H1 (cell line): ENCODE results near the gene MPND. TPM values are rescaled to one million over a fixed set of nuclear protein-coding genes. Genes with fewer than 3 reads are reported as not detected.

Experiments
- CTCF ChIA-PET: fragments of 300-600 bp; sonication (Branson Sonifier 250); formaldehyde crosslinking; loops from one replicate; lab custom pipeline; 2021; ENCODE audit not compliant: partially characterized antibody; lab: Charles Lee
- POLR2A ChIA-PET: fragments of 300-600 bp; sonication (Branson Sonifier 250); formaldehyde crosslinking; loops from one replicate; lab custom pipeline; 2021; ENCODE audit warnings: inconsistent platforms; ENCODE audit not compliant: partially characterized antibody; lab: Charles Lee
- DNase-seq, 2 experiments: peaks; one replicate each; pipeline versions ENCODE4 v3.0.0 to v3.0.0-alpha.2; 2010 to 2022; ENCODE audit warnings: low spot score in 2 of 2, low read depth in 1 of 2, mixed read lengths in 1 of 2
- FAIRE-seq: peaks from 2 replicates; lab custom pipeline; 2011; peaks lifted over from hg19 to GRCh38; lab: Jason Lieb, UNC
- H2AFZ ChIP-seq: 2 replicates; pipeline ENCODE4 v1.8.1; 2012; ENCODE audit warnings: low read length, inconsistent platforms
- H2AK5ac ChIP-seq: 2 replicates; pipeline ENCODE4 v1.6.1; 2013; ENCODE audit warnings: low read depth, low read length
- H2BK120ac ChIP-seq: replicated peaks from 2 replicates; pipeline ENCODE3; 2013; ENCODE audit warnings: low read depth, low read length, inconsistent platforms
- H2BK12ac ChIP-seq: 2 replicates; pipeline ENCODE4 v1.6.1; 2013; ENCODE audit warnings: low read depth, low read length
- H2BK15ac ChIP-seq: 2 replicates; pipeline ENCODE4 v1.6.1; 2013; ENCODE audit warnings: low read length
- H2BK20ac ChIP-seq: 2 replicates; pipeline ENCODE4 v1.6.1; 2013; ENCODE audit warnings: low read length
- H2BK5ac ChIP-seq: 2 replicates; pipeline ENCODE4 v1.6.1; 2013; ENCODE audit warnings: low read depth, low read length
- H3K14ac ChIP-seq: 2 replicates; pipeline ENCODE4 v1.6.1; 2013; ENCODE audit warnings: inconsistent platforms; ENCODE audit not compliant: insufficient read length
- H3K18ac ChIP-seq: 2 replicates; pipeline ENCODE4 v1.6.1; 2013; ENCODE audit warnings: low read length; ENCODE audit errors: extremely low read depth
- H3K23ac ChIP-seq: 2 replicates; pipeline ENCODE4 v1.6.1; 2013; ENCODE audit warnings: inconsistent platforms; ENCODE audit not compliant: insufficient read length
- H3K23me2 ChIP-seq: 2 replicates; pipeline ENCODE4 v1.6.1; 2013; ENCODE audit warnings: low read depth, low read length
- H3K27ac ChIP-seq: 2 replicates; pipeline ENCODE4 v1.6.1; 2011; ENCODE audit warnings: low read depth, low read length, inconsistent platforms
- H3K27me3 ChIP-seq, 4 experiments: replicated peaks in 1 of 4; 1 replicate in 1 of 4; 2 replicates in 3 of 4; pipeline versions ENCODE4 v1.6.1 to v1.8.1; 2011 to 2013; ENCODE audit warnings: low read length in 3 of 4, mild to moderate bottlenecking in 3 of 4, inconsistent platforms in 2 of 4, mixed read lengths in 2 of 4, moderate library complexity in 1 of 4; ENCODE audit not compliant: control insufficient read depth in 3 of 4, insufficient read depth in 3 of 4; ENCODE audit errors: extremely low read depth in 1 of 4
- H3K36me3 ChIP-seq, 4 experiments: 2 replicates each; pipeline versions ENCODE4 v1.6.1 to v1.8.1; 2011 to 2013; ENCODE audit warnings: mild to moderate bottlenecking in 4 of 4, low read length in 3 of 4, moderate library complexity in 2 of 4, control low read depth in 1 of 4, inconsistent platforms in 1 of 4; ENCODE audit not compliant: insufficient read depth in 4 of 4, control insufficient read depth in 2 of 4
- H3K4ac ChIP-seq: replicated peaks from 2 replicates; pipeline ENCODE3; 2013; ENCODE audit warnings: low read length, low read depth, mixed read lengths, inconsistent platforms; ENCODE audit not compliant: insufficient read length
- H3K4me1 ChIP-seq, 4 experiments: replicated peaks in 1 of 4; 1 replicate in 1 of 4; 2 replicates in 3 of 4; pipeline versions ENCODE4 v1.6.1 to v1.8.1; 2011 to 2013; ENCODE audit warnings: low read length in 3 of 4, inconsistent platforms in 2 of 4, mixed read lengths in 1 of 4; ENCODE audit not compliant: insufficient read depth in 4 of 4, control insufficient read depth in 3 of 4
- H3K4me2 ChIP-seq, 2 experiments: 2 replicates each; pipeline versions ENCODE4 v1.6.1 to v1.8.1; 2011 to 2013; ENCODE audit warnings: low read depth in 2 of 2, low read length in 2 of 2, control low read depth in 1 of 2, inconsistent platforms in 1 of 2, mild to moderate bottlenecking in 1 of 2; ENCODE audit not compliant: insufficient read depth in 1 of 2
- H3K4me3 ChIP-seq, 4 experiments: fragments of 200-600, 300-600 bp in 1 of 4; sonication (generic), shearing (Covaris generic), sonication (Bioruptor Twin) in 1 of 4; 2 replicates each; pipeline versions ENCODE4 v1.5.1 to v1.8.1; 2011 to 2016; ENCODE audit warnings: low read length in 4 of 4, low read depth in 3 of 4, control low read depth in 2 of 4, inconsistent platforms in 2 of 4, mild to moderate bottlenecking in 2 of 4, mixed read lengths in 1 of 4, moderate library complexity in 1 of 4; ENCODE audit not compliant: insufficient read depth in 2 of 4; ENCODE audit errors: extremely low read depth in 1 of 4
- H3K56ac ChIP-seq: replicated peaks from 2 replicates; pipeline ENCODE3; 2013; ENCODE audit warnings: low read depth, mild to moderate bottlenecking, mixed read lengths, low read length, inconsistent platforms; ENCODE audit not compliant: insufficient read length
- H3K79me1 ChIP-seq: 2 replicates; pipeline ENCODE4 v1.6.1; 2013; ENCODE audit warnings: low read depth, low read length, control low read depth
- H3K79me2 ChIP-seq, 2 experiments: 2 replicates each; pipeline versions ENCODE4 v1.6.1 to v1.8.1; 2012 to 2013; ENCODE audit warnings: low read length in 2 of 2, mild to moderate bottlenecking in 2 of 2, inconsistent platforms in 1 of 2; ENCODE audit not compliant: insufficient read depth in 2 of 2, control insufficient read depth in 1 of 2
- H3K9ac ChIP-seq, 4 experiments: replicated peaks in 1 of 4; 1 replicate in 1 of 4; 2 replicates in 3 of 4; pipeline versions ENCODE4 v1.6.1 to v1.8.1; 2011 to 2013; ENCODE audit warnings: low read depth in 3 of 4, low read length in 3 of 4, control low read depth in 2 of 4, mild to moderate bottlenecking in 2 of 4, moderate library complexity in 2 of 4, inconsistent platforms in 1 of 4; ENCODE audit errors: extremely low read depth in 1 of 4
- H3K9me3 ChIP-seq, 2 experiments: 2 replicates each; pipeline versions ENCODE4 v1.6.1 to v1.8.1; 2012 to 2013; ENCODE audit warnings: mild to moderate bottlenecking in 2 of 2, moderate library complexity in 2 of 2, control low read depth in 1 of 2, inconsistent platforms in 1 of 2, low read depth in 1 of 2, low read length in 1 of 2, mixed read lengths in 1 of 2; ENCODE audit not compliant: insufficient read depth in 2 of 2
- H4K20me1 ChIP-seq, 2 experiments: replicated peaks in 1 of 2; 2 replicates each; pipeline versions ENCODE3 to v1.8.1; 2011 to 2013; ENCODE audit warnings: inconsistent platforms in 2 of 2, low read length in 2 of 2, mild to moderate bottlenecking in 1 of 2; ENCODE audit not compliant: insufficient read depth in 2 of 2, control insufficient read depth in 1 of 2
- H4K5ac ChIP-seq: 2 replicates; pipeline ENCODE4 v1.6.1; 2013; ENCODE audit warnings: low read length, low read depth, mixed read lengths, inconsistent platforms; ENCODE audit not compliant: insufficient read length
- H4K8ac ChIP-seq: 2 replicates; pipeline ENCODE4 v1.8.0; 2013; ENCODE audit warnings: mild to moderate bottlenecking, moderate library complexity, low read length, inconsistent platforms; ENCODE audit not compliant: insufficient read depth; ENCODE audit errors: extremely low read depth
- H4K91ac ChIP-seq: replicated peaks from 2 replicates; pipeline ENCODE3; 2013; ENCODE audit warnings: low read length, mixed read lengths, inconsistent platforms; ENCODE audit not compliant: insufficient read length
- ASH2L ChIP-seq: fragments of 200-600, 300-600 bp; sonication (generic); IDR thresholded peaks from one replicate; pipeline ENCODE4 v1.7.1; 2017; ENCODE audit warnings: low read length
- KDM5A ChIP-seq: fragments of 200-600 bp; IDR thresholded peaks from 2 replicates; pipeline ENCODE4 v1.7.1; 2012; ENCODE audit warnings: mild to moderate bottlenecking, low read length, inconsistent platforms, mixed read lengths
- RNF2 ChIP-seq: fragments of 200-900, 300-1000 bp; sonication (generic); IDR thresholded peaks from 2 replicates; pipeline ENCODE4 v1.7.1; 2016; ENCODE audit warnings: borderline replicate concordance, low read depth, mild to moderate bottlenecking, antibody characterized with exemption, low read length; ENCODE audit not compliant: poor library complexity, severe bottlenecking; ENCODE audit errors: missing control alignments
- SP1 ChIP-seq: IDR thresholded peaks from 2 replicates; pipeline ENCODE4 v1.6.1; 2011; ENCODE audit warnings: low read depth, low read length
- WGBS, 2 experiments: shearing (Covaris generic) in 1 of 2; methylation state at CpG; one replicate each; pipeline versions ENCODE4 v1.1.6 to v1.1.7; 2013 to 2015; ENCODE audit warnings: low lambda C conversion rate in 2 of 2, mixed read lengths in 2 of 2, inconsistent platforms in 1 of 2, low coverage in 1 of 2, missing lambda C conversion rate in 1 of 2; ENCODE audit not compliant: insufficient replicate concordance in 2 of 2, insufficient coverage in 1 of 2, insufficient read length in 1 of 2; ENCODE audit errors: extremely low coverage in 1 of 2, missing lambda C conversion rate in 1 of 2; 5-methylcytosine and 5-hydroxymethylcytosine counted together
- polyA plus RNA-seq, 7 experiments: library from polyadenylated mRNA; depleted of rRNA in 3 of 7; stranded (reverse) in 5 of 7; unstranded in 2 of 7; fragments of >200 nt in 5 of 7; fragments of 200-250 nt in 2 of 7; gene quantifications; 1 replicate in 5 of 7; 2 replicates in 1 of 7; 4 replicates in 1 of 7; pipeline versions ENCODE4 v1.2.1 to v1.2.3, GENCODE V29; 2011 to 2013; ENCODE audit warnings: missing spikeins in 2 of 7, mixed read lengths in 2 of 7
- total RNA-seq: library from RNA; stranded (reverse); fragmentation: NEBNext Ultra II Directional; extraction: Animal tissue kit (Norgen Biotek cat#: 25700); gene quantifications from 2 replicates; pipeline ENCODE4 v1.2.1, GENCODE V29; 2021

MPND gene
- total and polyA plus RNA-seq, 2 of the 8 experiments (the other 6 are each of a cell fraction or from before 2014, with no cell fraction given) = 22.9 to 27.7 TPM

DNA sequence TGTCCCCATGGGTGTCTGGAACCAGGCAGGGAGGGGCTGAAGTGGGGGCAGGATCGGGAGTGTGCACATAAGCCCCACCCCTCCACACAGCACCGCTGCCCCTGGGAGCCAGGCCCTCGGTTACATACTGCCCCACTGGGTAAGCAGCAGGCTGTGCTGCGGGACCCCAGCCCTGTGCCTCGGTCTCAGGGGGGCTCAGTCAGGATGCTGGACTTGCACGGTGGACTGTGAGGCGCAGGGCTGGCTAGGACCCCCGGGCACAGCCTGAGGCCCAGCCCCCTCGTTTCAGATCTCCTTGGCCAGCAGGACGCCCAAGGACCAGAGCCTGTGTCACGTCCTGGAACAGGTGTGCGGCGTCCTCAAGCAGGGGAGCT lies 16.3 kb downstream of the MPND start:
- Histone ChIP-seq H3K9me3 (no peaks in the 10 kb centered on the region), H3K4me3 (no peak overlapping the region), H3K14ac (no peak overlapping the region), H3K23ac (no peak overlapping the region), H2AK5ac (no peak overlapping the region), H2AFZ (no peak overlapping the region), H2BK15ac (no peak overlapping the region), H4K8ac (no peak overlapping the region), H3K4me1 (peaks cover 0 to 12% (median 2%) of the 10 kb centered on the region in 4 experiments; a peak in 2 of 7 replicates), H3K23me2 (no peaks in the 10 kb centered on the region), H2BK5ac (no peak overlapping the region; the same call in 1 of the 2 replicates), H3K36me3 (peaks cover 3 to 16% (median 11%) of the 10 kb centered on the region in 4 experiments; a peak in 6 of 8 replicates), H3K79me1 (no peaks in the 10 kb centered on the region), H3K79me2 (no peaks in the 10 kb centered on the region), H4K91ac (no peak overlapping the region), H2BK120ac (no peak overlapping the region), H3K27me3 (no peaks in the 10 kb centered on the region), H3K27ac (no peak overlapping the region; the same call in 1 of the 2 replicates), H2BK20ac (no peak overlapping the region), H3K56ac (no peak overlapping the region), H4K20me1 (peaks cover 4 to 17% of the 10 kb centered on the region in 2 experiments), H3K9ac (no peak overlapping the region), H4K5ac (no peak overlapping the region), H2BK12ac (no peak overlapping the region), H3K4me2 (no peak overlapping the region), H3K4ac (no peak overlapping the region), H3K18ac (no peak overlapping the region)
- no peak for TF ChIP-seq KDM5A
- no peak for TF ChIP-seq RNF2
- TF ChIP-seq SP1 = no peak
- TF ChIP-seq ASH2L = no peak
- no peak for FAIRE-seq
- WGBS, 2 experiments = 96% methylated on average over 13 of the region's 13 CpGs; no CpG with 5 or more reads in 1 of the 2 experiments
- DNase-seq = no peak
- CTCF ChIA-PET = interaction anchor here (1.0 to 3.4 kb wide), 7 partner anchors 11 to 164 kb away, joined by 3 to 28 read pairs (median 4); no protein-coding TSS in a partner anchor
- POLR2A ChIA-PET = interaction anchor here (0.5 to 13.0 kb wide), 6 partner anchors 14 to 426 kb away, joined by 3 to 72 read pairs (median 4); partner anchors contain the start of gene MPND
